ENCODE measurements around the gene CHD6. TPM values are rescaled to one million over a fixed set of nuclear protein-coding genes. Genes with fewer than 3 reads are reported as not detected.

Gene CHD6
- total RNA-seq, 1 donor from 2014 or later = 52.6 TPM

DNA sequence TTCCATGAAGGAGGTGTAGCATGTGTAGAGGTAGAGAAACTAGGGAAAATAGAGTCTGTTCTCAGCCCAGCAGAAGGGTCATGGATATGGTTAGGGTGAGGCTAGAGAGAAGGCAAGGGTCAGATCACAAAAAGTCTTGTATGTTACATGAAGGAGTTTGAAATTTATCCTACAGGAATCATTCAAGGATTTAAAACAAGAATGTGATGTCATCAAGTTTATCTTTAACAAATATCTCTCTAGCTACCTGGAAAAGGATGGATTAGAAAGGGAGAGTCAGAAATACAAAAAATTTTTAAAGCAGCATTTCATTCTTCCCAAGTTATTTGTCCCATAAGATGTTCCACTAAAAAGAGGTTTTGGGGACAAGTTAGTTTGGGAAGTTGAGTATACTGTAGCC, 4.4 kb upstream of the CHD6 start:
- DNase-seq = no peak

DNA sequence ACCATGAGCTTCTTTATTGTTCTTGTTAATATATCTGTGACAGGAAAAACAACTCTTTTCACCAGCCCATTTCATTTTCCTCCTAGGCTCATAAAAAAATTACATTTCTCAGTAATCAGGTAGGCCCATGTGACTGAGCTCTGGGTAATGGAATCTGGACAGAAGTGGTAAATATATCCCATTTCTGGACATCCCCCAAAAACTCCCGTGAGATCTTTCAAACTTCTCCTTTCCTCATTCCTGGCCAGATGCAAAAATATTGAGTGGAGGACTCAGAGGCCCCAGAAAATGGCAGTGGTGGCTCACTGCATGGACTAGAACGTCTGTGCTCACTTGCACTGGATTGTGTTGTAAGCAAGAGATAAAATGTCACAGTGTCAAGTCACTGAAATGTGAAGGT, 3.8 kb upstream of the CHD6 start:
- no peak for DNase-seq

DNA sequence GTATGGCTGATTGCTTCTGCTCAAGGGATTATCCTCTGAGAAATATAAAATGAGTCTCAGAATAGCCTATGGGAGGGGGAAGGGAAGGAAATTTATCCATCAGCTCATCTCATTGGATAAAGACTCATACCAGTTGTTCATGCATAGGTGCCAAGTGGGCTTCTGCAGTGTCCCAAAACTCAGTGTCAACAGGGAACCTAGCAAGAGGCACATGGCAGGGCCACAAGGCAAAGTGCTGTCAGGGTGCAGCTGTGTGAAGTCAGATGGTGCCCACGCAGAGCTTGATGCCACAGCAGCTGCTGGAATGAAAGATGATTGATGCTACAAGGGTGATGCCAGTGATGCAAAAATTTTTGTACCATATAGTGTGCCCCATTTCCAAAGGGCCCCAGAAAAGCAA, 3.2 kb upstream of the CHD6 start:
- DNase-seq = no peak

DNA sequence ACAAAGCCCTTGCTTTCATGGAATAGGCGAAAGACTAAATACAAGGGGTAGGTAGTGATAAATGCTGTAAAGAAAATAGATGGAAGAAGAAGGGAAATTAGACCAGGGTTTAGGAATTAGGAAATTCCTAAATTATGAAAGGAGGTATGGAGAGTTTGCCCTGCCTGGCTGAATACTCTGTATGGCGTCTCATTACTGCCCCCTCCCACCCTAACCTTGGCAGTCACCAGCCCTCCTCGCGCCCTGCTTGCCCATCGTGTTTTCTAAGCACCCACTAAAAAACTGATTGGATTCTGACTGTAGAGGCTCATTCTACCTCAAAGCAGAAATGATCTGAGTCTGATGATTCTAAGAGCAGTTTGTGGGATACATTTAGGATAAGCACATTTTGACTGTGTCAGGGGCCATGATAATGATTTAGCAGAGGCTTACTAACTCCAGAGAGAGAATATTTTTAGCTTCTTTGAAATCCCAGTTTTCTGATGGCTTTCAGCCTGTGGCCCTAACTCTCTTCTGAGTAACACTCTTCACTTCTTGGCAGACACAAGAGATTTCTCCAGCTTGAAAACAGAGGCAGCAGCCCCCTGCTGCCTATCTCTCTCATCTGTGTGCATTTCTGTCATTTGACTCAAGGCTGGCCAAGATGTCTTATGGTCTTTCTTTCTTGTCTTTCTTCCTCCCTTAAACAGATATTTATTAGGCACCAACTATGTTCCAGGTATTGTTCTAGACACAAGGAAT, 1.4 kb upstream of the CHD6 start:
- DNase-seq = no peak

DNA sequence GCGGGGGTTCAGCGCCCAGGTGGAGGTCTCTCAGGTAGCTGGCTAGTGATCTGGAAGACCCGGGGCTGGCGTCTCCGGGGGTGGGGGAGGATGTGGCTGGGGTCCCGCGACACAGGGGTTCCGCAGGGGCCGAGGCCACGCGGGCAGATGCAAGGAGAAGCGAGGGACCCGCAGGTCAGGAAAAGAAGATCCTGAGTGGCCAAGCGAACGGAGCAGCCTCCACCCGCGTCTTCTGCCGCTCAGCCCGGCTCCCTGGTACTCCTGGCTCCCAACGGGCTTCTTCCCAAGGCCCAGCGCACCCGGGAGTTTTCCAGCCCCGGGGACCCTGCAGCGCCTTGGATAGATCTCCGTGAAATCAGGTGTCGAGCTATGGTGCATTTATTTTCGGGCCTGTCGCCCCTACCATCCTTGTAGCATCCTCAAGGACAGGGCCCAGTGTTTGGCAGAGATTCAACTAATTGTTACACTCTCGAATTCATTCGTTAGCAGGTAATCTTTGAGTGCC, 682 bp upstream of the CHD6 start:
- no peak for DNase-seq

DNA sequence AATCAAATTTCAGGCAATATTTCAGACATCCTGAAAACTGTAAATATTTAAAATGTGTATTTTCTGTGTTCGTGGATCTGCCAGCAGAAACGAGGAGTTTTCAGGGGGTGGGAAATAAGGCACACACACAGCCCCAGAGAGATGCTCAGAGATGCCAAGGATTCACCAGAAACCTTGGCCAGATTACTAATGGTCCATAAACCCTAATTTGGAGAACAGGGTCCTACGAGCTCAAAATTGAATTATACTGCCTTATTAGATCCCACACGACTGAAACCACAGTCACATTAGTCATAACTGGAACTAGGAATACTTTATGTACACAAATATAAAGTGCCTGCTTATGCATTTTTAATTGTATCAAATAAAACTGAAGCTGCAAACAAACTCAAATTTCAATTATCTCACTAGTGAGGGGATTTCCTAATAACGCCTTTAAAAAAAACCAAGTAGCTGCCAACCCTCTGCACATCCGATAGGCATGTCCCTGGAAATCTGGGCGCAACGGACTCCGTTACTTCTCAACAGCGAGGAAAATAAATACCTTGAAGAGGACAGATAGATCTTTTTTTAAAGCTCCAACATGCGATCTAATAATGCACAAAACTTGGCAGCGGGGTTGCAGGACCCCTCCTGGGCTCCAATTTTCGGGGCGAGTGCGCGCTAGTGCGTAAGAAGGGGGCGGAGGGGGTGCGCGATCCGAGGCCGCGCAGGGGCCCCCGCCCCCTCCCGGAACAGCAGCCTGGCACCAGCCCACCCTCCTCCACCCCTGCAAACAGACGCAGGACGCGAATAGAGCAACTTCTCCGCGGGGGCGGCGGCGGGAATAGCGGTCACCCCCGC, 897 bp downstream of the CHD6 start:
- DNase-seq = no peak

DNA sequence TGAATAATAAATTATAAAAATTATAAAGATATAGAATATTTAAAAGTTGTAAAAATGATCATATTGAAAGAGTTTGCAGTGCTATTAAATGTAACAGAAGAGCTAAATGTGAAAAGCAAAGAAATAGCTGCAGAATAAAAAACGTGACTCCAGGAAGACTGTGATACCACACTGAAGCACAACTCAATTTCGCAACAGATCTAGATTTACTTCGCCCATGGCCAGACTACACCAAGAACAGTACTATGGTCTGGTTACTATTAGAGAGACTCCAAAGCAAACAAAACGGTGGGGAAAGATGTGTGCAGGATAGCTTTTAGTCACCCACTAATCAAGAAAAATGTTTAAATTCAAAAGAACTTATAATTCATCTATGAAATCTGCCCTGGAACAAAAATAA, 1.9 kb downstream of the CHD6 start:
- DNase-seq = no peak

DNA sequence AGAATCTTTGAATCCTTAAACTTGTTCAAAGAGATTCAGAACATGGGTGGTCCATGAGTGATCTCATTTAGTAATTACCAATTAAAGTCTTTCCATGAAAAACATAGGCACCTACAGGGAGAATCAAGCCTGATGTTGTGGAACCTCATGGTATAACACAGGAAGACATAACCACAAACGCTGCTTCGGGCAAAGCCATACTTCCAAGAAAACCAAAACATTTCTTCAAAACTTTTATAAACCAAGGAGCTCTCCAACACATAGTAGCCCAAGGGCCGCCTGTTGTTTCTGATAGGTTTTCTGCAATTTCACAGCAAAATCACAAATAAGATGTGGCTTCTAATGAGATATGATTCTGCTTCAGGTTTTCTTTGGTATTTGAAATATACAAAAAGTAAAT, 2.5 kb downstream of the CHD6 start:
- DNase-seq = no peak

DNA sequence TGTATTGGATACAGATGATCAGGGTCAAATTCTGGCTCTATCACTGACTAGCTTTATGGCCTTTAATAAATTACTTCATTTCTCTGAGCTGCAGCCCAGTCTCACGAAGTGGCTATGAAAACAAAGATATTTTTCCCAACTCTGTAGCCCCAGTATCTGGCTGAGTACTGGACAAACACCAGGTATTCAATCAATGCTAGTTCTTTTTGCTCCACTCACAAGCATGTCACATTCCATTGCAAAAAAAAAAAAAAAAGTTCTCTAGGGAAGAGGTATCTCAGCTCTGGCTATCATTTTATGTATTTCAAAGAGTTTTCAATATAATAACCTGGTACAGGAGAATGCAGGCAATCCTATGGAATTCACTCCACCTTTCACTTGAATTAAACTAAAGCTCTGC, 3.1 kb downstream of the CHD6 start:
- DNase-seq = no peak

DNA sequence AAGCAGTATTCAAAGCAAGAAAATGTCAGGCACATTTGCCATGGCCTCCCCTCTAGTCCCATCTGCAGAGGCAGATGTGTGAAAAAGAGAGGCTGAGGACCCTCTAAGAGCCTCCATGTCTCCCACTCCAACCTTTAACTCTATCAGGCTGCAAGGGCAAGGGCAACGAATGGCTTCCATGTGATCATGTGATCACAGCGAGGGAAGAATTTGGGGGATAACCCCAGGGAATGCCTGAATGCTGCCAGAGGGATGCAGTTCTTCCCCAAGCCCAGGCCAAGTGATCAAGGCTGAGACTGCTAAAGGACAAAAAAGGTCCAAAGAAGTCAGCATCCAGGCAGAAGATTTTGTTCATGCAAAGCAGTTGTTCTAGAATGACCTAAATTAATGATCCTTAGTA, 4.9 kb downstream of the CHD6 start:
- DNase-seq = no peak

DNA sequence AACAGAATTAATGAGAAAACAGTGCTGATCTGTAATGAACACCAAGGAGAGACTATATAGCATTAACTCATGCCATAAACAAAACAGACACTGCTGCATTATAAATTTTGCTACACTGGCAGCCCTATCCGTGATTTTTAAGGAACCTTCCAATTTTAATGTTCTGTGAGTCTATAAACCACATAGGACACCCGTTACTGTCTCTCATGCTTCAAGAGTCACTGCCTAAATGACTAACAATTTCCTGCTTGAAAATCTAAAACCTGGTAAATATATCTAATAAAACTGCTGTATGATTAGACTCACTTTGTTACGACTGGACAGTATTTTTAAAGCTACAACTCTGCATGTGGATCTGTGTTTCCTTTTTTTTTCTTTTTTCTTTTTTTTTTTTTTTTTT, 8.7 kb downstream of the CHD6 start:
- DNase-seq = no peak

DNA sequence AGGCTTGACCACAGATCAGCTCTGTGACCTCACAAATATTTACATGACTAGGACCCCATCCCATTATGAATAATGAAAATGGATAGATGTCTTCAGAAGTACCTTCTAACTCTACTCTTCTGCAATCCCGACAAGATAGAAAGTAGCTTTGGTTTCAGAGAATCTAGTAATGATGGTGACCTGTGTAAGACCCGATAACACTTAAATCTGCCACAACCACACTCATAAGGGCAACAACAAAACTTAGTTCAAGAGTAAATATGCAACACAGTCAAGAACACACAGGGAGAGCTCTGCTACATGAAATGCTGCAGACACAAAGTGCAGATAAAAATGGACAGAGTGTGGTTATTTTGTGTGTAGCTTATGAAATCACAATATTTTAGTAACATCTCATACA, 9.6 kb downstream of the CHD6 start:
- no peak for DNase-seq

DNA sequence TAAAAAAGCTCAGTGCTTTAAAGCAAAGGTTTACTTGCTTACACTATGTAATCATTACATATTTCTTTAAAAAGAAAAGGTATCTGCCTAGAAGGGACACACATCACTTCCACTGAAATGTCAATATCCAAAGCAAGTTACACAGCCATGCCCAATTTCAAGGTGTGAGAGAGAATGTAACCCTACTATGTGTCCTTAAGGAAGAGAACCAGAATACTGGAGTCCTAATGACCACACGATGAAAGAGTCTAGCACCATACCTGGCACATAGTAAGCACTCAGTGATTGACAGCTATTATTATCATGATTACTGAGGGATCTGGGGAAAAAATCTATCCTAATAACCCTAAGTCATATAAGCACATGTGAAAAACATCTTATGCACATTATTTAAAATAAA, 10.4 kb downstream of the CHD6 start:
- no peak for DNase-seq

DNA sequence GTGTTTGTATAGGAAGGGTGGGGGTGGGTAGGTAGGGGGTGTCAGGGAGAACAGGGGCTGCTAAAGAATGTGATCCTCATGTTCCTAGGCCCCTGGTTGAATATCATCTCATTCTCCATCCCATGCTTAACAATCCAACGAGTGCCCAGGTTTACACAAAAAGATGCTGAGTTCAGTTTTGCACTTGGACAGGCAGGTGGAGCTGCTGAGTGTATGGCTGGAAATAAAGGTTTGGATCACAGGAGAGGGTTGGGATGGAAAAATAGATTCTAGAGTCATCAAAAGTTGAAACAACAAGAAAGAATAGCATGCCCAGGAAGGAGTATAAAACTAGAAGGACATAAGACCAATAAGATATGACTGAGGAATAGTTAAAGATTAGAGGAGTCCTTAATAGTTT, 14.2 kb downstream of the CHD6 start:
- no peak for DNase-seq

DNA sequence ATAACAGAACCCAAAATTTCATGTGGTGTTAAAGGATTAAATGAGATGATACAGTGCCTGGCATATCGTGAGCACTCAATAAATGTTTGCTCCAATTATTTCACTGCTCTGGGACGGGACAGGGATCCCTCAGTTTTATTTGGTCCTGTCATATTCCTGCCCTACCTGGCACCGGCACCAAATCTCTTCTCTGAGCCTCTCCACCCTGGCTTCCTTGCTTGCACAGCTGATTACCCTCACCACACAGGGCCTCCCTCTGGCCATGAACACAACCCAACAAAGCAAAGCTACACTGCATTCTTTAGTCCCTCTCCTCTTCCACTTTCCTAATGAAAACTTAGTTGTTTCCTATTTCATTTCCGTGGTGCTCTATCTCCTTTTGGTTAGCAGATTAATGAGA, 16.4 kb downstream of the CHD6 start:
- DNase-seq = no peak

DNA sequence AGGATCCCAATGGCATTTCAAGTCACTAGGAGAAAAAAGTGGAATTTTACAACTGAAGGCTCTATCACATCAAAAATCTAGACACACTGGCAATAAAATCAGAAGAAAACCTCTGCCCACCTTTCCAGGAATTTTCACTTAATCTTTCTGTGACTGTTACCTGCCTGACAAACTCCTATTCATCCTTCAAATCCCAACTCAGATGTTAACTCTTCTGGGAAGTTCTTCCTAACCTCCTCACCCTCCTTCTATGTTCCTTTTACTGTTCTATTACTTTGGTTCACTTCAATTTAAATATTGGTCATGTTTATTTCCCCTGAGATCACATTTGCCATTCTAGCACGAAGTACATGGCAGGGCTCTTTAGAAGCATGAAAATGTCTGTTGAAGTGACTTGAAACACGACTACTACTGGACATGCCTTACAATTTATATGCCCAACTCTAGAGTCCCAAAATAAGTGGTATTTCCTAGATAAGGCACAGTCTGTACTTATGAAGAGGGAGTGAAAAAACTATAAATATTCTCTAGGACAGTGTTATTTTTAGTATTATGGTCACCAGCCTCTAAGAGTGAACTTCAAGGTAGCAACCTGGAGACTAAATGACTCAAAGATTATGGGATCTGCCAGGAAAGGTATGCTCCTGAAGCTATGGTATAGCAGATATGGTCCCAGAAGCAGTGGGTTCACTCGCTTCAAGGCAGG, 17.1 kb downstream of the CHD6 start:
- DNase-seq = no peak

DNA sequence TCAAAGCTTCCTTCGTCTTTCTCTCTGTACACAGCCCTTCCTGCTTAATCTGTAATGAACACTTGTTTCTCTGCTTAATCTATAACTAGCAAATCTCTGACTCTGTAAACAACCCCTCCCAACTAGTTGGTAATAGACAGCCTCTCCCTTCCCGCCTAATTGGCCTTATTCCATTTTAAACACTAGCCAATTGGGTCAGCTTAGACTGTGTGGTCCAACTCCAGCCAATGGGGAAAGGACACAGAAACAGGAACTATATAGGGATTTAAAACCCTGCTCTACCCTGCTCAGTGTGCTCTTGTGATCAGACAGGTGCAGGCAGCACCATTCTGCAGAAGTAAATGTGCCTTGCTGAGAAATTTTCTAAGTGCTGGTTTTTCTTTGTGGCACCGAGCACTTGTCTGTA, 18.5 kb downstream of the CHD6 start:
- DNase-seq = no peak

DNA sequence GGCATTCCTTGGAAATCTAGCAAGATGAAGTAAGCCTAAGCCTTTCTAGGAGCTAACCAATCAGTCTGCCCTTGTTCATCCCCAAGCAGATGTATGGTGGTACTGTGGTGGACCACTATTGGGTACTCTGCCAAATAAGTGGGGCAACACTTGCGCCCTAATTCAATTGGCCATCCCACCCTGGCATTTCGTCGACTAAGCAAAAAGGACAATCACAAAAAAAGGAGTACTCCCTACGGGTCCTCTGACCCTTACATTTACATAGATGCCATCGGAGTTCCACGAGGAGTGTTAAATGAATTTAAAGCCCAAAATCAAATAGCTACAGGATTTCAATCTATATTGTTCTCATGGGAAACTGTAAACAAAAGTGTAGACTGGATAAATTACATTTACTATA, 19.5 kb downstream of the CHD6 start:
- no peak for DNase-seq

DNA sequence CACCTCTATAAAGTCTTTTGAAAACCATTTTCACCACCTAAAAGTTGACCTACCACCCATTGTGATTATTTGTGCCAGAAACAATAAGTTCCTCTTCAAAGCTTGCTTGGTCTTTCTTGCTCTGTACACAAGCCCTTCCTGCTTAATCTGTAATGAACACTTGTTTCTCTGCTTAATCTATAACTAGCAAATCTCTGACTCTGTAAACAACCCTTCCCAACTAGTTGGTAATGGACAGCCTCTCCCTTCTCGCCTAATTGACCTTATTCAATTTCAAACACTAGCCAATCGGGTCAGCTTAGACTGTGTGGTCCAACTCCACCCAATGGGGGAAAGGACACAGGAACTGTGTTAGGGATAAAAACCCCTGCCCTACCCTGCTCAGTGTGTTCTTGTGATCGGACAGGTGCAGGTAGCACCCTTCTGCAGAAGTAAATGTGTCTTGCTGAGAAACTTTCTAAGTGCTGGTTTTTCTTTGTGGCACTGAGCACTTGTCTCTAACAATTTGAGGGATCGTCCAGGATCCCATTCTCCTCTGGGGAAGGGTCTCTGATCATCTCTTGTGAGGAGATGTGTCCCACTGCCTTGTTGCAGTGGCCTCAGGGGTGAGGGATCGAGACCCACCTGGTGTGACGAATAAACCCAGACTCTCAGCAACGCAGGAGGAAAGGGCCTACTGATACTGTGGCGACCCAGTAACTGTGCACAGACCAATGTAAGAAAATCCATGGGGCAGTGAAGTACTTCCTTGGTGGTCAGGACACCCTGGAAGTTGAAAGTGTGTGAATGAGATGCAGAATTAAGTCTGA, 23.5 kb downstream of the CHD6 start:
- no peak for DNase-seq

DNA sequence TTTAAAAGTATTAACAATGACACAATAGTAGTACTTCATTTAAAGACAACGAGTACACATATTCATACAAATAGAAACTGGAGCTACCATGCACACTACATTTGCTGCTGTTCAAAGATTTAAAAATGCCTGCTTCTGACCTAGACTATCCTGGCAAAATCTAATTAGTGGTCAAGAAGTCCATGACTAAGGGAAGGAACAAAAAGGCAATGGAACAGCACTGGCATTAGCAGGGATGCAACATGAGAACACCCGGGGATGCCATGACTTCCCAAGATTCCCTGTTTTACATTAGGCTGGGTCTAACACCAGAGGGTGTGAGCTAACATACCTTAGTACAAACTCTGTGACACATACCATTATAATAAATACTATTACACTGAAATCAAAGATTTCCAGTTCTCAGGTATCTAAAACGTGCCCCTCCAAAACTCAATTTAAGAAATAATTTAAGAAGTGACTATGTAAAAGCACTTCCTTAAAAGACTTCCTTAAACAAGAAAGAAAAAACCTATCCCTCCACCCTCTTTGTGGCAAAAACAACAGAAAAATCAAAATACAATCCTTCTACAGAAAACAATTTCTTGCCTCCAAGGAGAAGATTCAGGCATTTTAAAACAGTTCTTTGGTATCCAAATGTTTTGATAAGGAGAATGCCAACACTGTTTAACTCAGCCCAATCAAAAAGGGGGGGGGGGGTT, 25.5 kb downstream of the CHD6 start:
- DNase-seq = no peak

DNA sequence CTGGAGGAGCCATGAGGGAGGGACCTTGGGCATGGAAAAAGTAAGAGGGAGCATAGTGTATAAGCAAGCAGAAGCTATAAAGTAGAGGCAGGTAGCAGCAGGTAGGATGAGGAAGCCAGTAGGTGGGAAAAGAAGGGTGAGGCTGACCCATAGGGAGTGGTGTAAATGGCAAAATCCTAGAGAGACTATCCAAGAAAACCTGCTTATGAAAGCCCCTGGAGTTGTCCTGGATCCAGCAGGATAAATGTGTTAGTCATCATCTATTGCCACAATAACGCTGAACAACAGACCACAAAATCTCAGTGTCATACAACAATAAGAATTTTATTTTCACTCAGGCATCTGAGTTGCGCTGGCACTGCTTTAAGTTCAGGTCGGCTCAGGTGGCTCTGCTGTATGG, 30.2 kb downstream of the CHD6 start:
- no peak for DNase-seq

DNA sequence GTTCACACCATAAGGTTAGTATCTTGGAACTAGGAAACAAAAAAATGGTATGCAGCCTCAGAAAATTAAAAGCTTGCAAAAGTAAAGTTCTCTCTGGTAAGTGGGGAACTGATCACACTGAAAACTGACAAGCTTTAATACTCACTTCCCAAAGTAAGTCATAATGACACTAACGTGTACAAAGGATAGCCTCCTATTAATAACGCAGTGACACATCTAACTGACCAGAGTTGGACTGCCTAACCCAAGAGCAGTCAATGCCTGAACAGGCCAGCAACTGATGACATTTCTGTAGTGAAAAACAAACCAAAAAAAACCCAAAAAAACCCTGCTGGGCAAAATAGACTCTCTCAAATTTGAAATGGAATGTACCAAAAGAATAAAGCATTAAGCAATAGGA, 30.7 kb downstream of the CHD6 start:
- DNase-seq = no peak

All from occipital lobe (tissue), 2 donors.